ENCODE measurements around the gene HSDL1.

DNA sequence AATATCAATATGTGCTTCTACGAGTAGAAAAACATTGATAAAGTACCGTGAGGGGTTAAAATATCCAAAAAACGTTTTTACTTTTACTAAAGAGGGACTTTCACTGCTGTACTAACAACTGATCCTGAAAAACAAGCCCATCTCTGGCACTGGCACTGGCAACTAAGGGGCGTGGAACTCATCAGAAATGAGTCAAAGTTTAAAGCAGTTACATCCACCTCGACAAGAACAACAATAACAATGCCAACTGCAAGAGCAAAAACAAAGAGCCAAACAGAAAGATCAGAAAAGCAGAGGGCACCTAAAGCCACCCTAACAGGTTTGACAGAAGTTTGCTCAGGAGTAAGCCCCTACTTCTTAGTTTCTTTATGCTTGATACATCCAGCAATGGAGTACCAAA is 41.3 kb downstream of the HSDL1 start:
- TF ChIP-seq, protein P1, sequence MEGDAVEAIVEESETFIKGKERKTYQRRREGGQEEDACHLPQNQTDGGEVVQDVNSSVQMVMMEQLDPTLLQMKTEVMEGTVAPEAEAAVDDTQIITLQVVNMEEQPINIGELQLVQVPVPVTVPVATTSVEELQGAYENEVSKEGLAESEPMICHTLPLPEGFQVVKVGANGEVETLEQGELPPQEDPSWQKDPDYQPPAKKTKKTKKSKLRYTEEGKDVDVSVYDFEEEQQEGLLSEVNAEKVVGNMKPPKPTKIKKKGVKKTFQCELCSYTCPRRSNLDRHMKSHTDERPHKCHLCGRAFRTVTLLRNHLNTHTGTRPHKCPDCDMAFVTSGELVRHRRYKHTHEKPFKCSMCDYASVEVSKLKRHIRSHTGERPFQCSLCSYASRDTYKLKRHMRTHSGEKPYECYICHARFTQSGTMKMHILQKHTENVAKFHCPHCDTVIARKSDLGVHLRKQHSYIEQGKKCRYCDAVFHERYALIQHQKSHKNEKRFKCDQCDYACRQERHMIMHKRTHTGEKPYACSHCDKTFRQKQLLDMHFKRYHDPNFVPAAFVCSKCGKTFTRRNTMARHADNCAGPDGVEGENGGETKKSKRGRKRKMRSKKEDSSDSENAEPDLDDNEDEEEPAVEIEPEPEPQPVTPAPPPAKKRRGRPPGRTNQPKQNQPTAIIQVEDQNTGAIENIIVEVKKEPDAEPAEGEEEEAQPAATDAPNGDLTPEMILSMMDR (IDR thresholded peaks at IDR 0.05 in 4 of 5, conservative IDR thresholded peaks at IDR 0.05 in 1 of 5): no peak
- no peak for TF ChIP-seq POLR2A (IDR thresholded peaks at IDR 0.05)
